NCI-H345 treated with DMSO at 0.1 percent for 48 hours (cell line): ENCODE measurements around the gene CATSPERZ.

ENCODE experiments used
- DNase-seq: peaks from one replicate; lab custom pipeline; 2025; ENCODE audit not compliant: unreplicated experiment; lab: John Stamatoyannopoulos, UW

CATSPERZ gene

DNA sequence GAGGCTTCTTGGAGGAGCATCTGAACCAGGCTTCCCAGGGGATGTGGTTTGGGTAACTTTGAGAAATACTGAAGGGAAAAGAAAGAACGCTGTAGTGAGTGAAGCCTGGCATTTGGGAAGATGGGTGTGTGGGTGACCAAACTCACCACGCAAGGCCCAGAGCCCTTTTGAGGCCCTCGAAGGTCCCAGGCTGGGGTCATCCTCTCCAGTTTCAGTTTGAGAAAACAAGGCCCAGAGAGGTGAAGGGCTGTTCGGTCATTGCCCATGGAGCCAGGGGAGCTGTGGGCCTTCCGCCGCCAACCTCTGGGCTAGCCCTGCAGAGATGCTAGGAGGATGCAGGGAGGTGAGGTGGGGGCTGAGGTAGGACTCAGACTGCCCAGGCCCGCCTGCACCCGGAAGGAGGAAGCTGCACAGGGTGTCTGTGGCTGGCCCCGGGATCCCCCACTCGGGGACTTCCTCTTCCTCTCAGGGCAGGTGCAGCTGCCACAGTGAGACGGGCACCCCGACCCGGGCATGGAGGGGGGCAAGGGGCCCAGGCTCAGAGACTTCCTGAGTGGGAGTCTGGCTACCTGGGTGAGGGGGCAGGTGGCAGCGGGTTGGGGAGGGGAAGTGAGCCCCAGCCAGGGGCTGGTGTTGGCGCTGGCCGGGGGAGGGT is 39.7 kb downstream of the CATSPERZ start, which contains the start of gene CCDC88B:
Gene CCDC88B, plus strand, starts transcription at position 451 of the 655 bp plus-strand sequence. Its CDS starts 63 bp downstream, at position 514.
- DNase-seq: no peak

- no peak for DNase-seq
These were observed 40.6 kb downstream of the CATSPERZ start for GRCh38 chr11:64340671-64341335.

DNA sequence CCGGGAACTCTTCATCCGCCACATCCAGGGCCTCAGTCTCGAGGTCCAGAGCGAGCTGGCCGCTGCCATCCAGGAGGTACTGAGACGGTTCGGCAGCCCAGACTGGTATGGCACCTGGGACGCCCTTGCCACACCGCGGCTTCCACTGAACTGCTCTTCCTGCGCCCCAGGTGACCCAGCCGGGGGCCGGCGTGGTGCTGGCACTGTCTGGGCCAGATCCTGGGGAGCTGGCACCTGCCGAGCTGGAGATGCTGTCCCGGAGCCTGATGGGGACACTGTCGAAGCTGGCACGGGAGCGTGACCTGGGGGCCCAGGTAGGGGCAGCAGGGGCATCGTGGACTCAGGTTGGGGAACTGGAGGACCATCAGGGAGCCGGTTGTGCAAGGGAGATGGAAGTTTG is 41.3 kb downstream of the CATSPERZ start:
- DNase-seq: no peak

GRCh38 chr11:64341851-64342791 is 42.0 kb downstream of the CATSPERZ start:
- DNase-seq: peak; percentile 45

DNA sequence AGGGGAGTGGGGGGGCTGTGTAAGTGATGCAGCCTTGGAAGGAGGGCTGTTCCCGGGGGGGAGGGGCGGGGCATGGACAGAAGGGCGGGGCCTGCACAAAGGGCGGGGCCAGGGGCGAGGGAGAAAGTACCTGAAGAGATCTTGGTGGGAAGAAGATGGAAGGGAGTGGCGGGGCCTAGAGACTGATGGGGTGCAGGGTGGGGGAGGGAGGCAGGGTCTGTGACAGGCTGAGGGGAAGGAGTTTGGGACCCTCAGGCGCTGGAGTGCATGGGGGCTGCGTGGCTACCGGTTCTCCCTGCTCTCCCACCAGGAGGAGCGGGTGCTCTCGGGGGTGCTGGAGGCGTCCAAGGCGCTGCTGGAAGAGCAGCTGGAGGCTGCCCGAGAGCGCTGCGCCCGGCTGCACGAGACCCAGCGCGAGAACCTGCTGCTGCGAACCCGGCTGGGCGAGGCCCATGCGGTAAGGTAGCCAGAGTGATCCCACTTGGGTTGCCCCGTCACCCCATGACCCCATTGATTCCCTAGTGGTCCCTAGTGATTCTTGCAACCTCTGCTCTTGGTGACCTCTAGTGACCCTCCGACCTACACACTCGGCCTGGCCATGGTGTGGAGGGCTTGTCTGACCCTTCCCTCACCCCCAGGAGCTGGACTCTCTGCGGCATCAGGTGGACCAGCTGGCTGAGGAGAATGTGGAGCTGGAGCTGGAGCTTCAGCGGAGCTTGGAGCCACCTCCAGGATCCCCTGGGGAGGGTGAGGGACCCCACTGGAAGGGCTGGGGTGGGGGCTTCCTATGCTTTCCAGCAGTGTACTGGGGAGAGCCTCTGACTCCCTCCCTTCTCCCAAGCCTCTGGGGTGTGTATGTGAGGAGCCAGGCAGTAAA is 42.9 kb downstream of the CATSPERZ start:
- no peak for DNase-seq

DNA sequence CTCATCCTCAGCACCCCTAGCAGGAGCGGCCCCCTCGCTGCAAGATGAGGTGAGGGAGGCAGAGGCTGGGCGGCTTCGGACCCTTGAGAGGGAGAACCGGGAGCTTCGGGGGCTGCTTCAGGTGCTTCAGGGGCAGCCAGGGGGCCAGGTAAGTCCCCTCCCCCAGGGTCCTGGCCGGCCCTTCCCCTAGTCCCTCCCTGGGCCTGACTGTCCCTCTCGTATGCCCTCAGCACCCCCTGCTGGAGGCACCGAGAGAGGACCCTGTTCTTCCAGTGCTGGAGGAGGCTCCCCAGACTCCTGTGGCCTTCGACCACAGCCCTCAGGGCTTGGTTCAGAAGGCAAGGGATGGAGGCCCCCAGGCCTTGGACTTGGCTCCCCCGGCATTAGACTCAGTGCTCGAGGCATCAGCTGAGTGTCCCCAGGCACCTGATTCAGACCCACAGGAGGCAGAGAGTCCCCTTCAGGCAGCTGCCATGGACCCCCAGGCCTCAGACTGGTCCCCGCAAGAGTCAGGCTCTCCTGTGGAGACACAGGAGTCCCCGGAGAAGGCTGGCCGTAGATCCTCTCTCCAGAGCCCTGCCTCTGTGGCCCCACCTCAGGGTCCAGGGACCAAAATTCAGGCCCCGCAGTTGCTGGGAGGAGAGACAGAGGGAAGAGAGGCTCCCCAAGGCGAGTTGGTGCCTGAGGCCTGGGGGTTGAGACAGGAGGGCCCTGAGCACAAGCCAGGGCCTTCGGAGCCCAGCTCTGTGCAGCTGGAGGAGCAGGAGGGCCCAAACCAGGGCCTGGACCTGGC is 43.8 kb downstream of the CATSPERZ start:
- DNase-seq: no peak

DNA sequence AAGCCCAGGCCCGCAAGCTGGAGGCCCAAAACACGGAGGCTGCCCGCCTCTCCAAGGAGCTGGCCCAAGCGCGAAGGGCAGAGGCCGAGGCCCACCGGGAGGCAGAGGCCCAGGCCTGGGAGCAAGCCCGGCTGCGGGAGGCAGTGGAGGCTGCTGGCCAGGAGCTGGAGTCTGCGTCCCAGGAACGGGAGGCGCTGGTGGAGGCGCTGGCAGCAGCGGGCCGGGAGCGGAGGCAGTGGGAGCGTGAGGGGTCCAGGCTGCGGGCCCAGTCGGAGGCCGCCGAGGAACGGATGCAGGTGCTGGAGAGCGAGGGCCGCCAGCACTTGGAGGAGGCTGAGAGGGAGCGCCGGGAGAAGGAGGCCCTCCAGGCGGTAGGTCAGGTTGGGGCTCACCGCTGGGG is 44.6 kb downstream of the CATSPERZ start:
- DNase-seq: no peak

- no peak for DNase-seq
These were observed 47.2 kb downstream of the CATSPERZ start for GRCh38 chr11:64347193-64347867.

DNA sequence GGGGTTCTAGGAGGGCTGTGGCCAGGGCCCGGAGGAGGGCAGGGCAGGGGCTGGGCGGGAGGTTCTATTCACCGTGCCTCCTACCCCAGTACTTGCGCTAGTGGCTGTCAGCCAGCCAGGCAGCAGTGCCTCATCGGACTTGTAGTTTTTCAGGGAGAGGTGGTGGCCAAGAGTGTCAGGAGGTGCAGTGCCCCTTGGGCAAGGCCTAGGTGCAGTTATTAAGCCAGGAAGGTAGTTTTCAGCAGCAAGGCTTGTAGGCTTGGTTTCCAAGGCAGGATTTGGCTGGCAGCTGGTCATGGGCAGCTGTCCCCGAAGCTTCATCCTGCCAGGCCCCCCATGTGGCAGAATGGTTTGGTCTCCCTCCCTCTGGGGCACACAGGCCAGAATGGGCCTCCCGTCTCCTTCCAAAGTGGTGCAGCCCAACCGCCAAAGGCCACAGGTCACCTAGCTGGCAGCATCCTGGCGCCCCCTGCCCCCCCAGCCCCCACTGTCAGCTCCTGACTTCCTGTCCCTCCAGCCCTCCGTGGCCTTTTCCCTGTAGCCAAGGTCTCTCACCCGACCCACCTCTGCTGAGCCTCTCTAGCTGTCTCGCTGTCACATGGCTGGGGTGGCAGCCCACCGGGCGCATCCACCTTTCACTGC is 48.3 kb downstream of the CATSPERZ start:
- DNase-seq: no peak

GRCh38 chr11:64349025-64349387 is 48.8 kb downstream of the CATSPERZ start:
- DNase-seq: no peak

DNA sequence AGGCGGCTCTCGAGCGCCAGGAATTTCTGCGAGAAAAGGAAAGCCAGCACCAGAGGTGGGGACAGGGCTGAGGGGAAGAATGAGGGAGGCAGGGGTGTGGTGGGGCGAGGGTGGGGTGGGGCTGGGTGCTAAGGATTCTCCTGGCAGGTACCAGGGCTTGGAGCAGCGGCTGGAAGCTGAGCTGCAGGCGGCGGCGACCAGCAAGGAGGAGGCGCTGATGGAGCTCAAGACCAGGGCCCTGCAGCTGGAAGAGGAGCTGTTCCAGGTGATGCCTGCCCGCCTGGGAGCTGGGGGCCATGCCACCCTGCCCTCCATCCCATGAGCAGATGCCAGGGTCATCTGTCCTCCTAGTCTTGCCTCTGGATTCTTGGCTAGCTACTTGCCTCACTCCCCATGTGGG is 49.2 kb downstream of the CATSPERZ start:
- no peak for DNase-seq

- DNase-seq: no peak
These were observed 51.0 kb downstream of the CATSPERZ start for GRCh38 chr11:64351136-64351631.

DNA sequence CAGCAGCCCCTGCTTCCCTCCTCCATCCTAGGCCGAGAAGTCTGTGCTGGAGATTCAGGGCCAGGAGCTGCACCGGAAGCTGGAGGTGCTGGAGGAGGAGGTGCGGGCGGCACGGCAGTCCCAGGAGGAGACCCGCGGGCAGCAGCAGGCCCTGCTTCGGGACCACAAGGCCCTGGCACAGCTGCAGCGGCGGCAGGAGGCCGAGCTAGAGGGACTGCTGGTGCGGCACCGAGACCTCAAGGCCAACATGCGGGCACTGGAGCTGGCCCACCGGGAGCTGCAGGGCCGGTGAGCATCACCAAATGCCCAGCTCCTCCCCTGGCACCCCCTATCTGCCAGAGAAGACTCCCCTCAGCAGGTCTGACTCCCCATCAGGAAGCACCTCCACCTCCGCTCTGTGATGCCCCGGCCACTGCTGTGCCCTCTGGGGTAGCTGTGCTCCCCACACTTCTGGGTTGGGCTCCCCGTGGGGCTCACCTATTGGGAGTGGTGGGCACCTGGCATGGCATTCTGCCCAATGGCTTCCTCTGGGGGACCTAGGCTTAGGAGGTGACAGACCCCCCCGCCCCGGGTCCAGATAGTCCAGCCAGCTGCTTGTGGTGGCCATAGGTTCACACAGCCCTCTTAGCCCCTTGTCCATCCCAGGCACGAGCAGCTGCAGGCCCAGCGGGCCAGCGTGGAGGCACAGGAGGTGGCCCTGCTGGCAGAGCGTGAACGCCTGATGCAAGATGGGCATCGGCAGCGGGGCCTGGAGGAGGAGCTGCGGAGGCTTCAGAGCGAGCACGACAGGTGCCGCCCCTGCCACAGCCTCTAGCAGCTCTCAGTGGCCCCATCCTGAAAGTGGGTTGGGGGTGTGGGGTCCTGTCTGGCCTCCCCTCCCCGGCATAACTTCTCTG is 52.2 kb downstream of the CATSPERZ start:
- DNase-seq: peak; percentile 66

GRCh38 chr11:64352995-64353714 is 53.0 kb downstream of the CATSPERZ start:
- DNase-seq: peak; percentile 84

DNA sequence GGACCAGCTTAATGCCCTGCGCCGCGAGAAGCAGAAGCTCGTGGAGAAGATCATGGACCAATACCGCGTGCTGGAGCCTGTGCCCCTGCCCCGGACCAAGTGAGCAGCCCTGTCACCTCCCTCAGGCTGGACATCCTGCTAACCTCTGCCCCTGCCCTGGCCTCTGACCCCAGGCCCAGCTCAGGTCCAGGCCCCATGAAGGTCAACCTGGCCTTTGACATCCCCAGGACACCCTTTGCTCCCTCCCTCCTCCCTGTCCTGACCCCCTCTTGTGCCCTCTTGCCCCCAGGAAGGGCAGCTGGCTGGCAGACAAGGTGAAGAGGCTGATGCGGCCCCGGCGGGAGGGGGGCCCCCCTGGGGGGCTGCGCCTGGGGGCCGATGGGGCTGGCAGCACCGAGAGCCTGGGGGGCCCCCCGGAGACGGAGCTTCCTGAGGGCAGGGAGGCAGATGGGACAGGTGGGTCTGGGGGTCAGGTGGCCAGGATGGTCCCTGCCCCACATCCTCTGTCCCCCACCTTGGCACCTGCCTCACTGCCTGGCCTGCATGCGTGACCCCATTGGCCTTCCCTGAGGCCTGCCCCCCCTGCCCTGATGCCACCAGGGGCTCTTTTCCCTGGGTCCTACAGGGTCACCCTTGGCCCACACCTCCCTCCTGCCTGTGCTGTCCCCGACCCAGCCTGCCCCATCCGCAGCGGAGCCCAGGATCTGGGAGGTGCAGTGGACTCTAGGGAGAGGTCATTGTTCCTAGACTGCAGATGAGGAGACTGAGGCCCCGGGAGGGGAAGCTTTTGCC is 53.8 kb downstream of the CATSPERZ start:
- no peak for DNase-seq
